Nasal cavity respiratory epithelium epithelial cell of viscerocranial mucosa (primary cell): ENCODE measurements around the gene SLF2. TPM values are rescaled to one million over a fixed set of nuclear protein-coding genes. Genes with fewer than 3 reads are reported as not detected.

Experiments
- total RNA-seq: library from RNA; depleted of rRNA; stranded (reverse); fragments of >200 nt; gene quantifications from 2 replicates; pipeline ENCODE4 v1.2.3, GENCODE V29; 2014

The SLF2 gene, protein sequence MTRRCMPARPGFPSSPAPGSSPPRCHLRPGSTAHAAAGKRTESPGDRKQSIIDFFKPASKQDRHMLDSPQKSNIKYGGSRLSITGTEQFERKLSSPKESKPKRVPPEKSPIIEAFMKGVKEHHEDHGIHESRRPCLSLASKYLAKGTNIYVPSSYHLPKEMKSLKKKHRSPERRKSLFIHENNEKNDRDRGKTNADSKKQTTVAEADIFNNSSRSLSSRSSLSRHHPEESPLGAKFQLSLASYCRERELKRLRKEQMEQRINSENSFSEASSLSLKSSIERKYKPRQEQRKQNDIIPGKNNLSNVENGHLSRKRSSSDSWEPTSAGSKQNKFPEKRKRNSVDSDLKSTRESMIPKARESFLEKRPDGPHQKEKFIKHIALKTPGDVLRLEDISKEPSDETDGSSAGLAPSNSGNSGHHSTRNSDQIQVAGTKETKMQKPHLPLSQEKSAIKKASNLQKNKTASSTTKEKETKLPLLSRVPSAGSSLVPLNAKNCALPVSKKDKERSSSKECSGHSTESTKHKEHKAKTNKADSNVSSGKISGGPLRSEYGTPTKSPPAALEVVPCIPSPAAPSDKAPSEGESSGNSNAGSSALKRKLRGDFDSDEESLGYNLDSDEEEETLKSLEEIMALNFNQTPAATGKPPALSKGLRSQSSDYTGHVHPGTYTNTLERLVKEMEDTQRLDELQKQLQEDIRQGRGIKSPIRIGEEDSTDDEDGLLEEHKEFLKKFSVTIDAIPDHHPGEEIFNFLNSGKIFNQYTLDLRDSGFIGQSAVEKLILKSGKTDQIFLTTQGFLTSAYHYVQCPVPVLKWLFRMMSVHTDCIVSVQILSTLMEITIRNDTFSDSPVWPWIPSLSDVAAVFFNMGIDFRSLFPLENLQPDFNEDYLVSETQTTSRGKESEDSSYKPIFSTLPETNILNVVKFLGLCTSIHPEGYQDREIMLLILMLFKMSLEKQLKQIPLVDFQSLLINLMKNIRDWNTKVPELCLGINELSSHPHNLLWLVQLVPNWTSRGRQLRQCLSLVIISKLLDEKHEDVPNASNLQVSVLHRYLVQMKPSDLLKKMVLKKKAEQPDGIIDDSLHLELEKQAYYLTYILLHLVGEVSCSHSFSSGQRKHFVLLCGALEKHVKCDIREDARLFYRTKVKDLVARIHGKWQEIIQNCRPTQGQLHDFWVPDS
- 16.4 and 35.6 TPM in 2 replicates for total RNA-seq

DNA sequence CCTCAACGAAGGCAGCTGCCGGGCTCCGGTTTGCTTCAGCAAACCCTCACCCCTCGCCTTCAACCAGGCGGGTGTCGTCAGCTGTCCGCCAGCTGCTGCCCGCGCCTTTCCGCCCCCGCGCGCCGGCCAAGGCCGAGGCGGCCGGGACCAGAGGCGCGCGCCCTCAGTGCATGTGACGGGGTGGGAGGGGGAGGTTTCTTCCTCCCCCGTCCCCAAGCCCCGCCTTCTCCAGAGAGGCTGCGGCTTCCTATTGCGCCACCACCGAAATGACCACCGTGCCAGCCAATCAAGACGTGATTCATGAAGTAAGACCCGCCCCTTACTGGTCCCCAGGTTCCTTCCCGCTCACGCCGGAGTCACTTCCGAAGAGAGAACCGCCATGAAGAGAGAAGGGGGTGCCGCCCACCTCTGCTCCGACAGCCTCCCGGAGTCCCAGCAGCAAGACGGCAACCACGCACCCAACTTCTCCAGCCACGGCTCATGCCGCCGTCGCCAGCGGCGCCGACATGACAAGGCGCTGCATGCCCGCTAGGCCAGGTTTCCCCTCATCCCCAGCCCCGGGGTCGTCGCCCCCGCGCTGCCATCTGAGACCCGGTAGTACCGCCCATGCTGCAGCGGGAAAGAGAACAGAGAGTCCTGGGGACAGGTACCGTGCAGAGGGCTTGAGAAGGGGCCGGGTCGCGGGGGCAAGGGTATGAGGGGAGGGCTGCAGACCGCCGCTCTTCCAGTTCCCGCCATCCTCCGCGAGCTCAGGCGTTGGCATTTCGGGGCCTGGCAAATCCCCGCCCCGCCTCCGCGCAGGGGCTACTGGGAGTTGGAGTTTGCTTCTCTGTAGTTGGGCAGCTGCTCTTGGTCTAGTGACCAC, at the start of gene SLF2:
TSS of gene SLF2 (plus strand) at position 359 of the 865 bp plus-strand sequence. CDS start at position 507, 148 bp downstream.

GRCh38 chr10:100969187-100970075, 56.7 kb downstream of the SLF2 start, which contains the start of gene SEMA4G:
SEMA4G (plus strand) TSS chr10:100969504; CDS start chr10:100972913, 3,409 bp downstream.

DNA sequence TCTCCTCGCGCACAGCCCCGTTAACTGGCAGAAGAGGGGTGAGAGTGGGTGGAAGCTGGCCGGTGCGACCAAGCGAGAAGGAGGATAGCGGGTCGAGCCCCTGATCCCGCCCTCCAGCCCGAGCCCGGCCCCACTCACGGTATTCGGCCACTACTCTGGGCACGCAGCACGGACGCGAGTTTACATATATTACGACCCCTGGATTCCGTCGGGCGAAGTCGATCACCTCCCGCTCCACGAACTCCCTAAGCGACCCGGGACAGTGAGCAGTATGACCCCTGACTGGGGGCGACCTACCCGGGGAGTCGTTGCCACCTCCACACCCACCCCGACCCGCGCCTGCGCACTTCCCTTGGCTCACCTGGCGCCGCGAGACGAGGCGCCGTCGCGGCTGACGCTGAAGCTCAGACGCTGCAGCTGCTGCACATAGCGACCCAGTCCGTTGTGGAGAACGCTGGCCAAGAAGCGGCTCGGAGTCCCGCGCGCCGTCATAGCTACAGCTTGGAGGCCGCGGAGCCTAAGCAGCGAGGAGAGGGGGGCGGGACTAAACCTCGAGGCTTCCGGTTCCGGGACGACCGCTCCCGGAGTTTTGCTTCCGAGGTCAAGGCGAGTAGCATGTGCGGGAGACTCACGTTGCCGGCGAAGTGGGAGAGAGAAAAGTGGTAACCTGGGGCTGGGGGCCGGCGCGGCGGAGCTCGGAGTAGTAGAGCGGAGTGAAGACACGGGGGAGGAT, 74.4 kb downstream of the SLF2 start, which contains the start of the genes MRPL43 and TWNK:
TSS of gene MRPL43 (minus strand) at position 546 of the 733 bp plus-strand sequence. CDS start at position 492, 54 bp downstream.
TSS of gene TWNK (plus strand) at position 592 of the 733 bp plus-strand sequence. CDS start 668 bp downstream, outside the sequence.

GRCh38 chr10:100999742-101000126, 87.0 kb downstream of the SLF2 start, which contains the start of gene LZTS2:
LZTS2 (plus strand) TSS chr10:100999808; CDS start chr10:101002539, 2,731 bp downstream.

Other genes with a start within 250 kb of the SLF2 start
- gene PAX2, start 167.4 kb upstream of the SLF2 start, total RNA-seq = not detected in 2 replicates
- under 0.01 and 0.78 TPM in 2 replicates for gene SEMA4G, start 56.5 kb downstream of the SLF2 start, total RNA-seq
- 35.7 and 52.6 TPM in 2 replicates for gene MRPL43, start 74.5 kb downstream of the SLF2 start, total RNA-seq
- gene TWNK, start 74.6 kb downstream of the SLF2 start, total RNA-seq = 17.8 and 30.3 TPM in 2 replicates
- gene LZTS2, start 86.8 kb downstream of the SLF2 start, total RNA-seq = 35.5 and 75.5 TPM in 2 replicates
- 0.34 and 1.4 TPM in 2 replicates for gene PDZD7, start 118.2 kb downstream of the SLF2 start, total RNA-seq
- gene SFXN3, start 118.3 kb downstream of the SLF2 start, total RNA-seq = 8.9 and 32.2 TPM in 2 replicates
- gene KAZALD1, start 149.0 kb downstream of the SLF2 start, total RNA-seq = 0.78 and 2.4 TPM in 2 replicates
- gene TLX1, start 218.3 kb downstream of the SLF2 start, total RNA-seq = not detected in 2 replicates